Activated naive CD4-positive, alpha-beta T cell treated with anti-CD3 and anti-CD28 coated beads, Interleukin-2, amount 50 U/mL, for 72 hours (primary cell): Measurements from ENCODE around the gene NPPB. TPM values are rescaled to one million over a fixed set of nuclear protein-coding genes. Genes with fewer than 3 reads are reported as not detected.

ENCODE experiments used
- ATAC-seq, 2 donors: fragments of 150-1000 bp; cut with Tn5 transposase; 2 replicates each; pipeline ENCODE4 v1.10.0; 2021; ENCODE audit warnings: mild to moderate bottlenecking in 2 of 2, moderate library complexity in 2 of 2
- DNase-seq, 2 donors: peaks; one replicate each; pipeline ENCODE4 v3.0.0; 2021 to 2022; ENCODE audit warnings: low spot score in 2 of 2
- H3K27ac Mint-ChIP-seq, 2 donors: one replicate each; pipeline ENCODE4 v1.8.0; 2022; ENCODE audit warnings: mild to moderate bottlenecking in 2 of 2, mixed read lengths in 2 of 2
- H3K36me3 Mint-ChIP-seq, 2 donors: one replicate each; pipeline ENCODE4 v1.8.0; 2022; ENCODE audit warnings: mixed read lengths in 2 of 2
- H3K9me3 Mint-ChIP-seq, 2 donors: one replicate each; pipeline ENCODE4 v1.8.0; 2022; ENCODE audit warnings: mixed read lengths in 2 of 2
- total RNA-seq, 2 donors: library from RNA; stranded (reverse); gene quantifications; one replicate each; pipeline ENCODE4 v1.2.3, GENCODE V29; 2022

Gene NPPB
- total RNA-seq, 2 donors from 2014 or later, result not detected

DNA sequence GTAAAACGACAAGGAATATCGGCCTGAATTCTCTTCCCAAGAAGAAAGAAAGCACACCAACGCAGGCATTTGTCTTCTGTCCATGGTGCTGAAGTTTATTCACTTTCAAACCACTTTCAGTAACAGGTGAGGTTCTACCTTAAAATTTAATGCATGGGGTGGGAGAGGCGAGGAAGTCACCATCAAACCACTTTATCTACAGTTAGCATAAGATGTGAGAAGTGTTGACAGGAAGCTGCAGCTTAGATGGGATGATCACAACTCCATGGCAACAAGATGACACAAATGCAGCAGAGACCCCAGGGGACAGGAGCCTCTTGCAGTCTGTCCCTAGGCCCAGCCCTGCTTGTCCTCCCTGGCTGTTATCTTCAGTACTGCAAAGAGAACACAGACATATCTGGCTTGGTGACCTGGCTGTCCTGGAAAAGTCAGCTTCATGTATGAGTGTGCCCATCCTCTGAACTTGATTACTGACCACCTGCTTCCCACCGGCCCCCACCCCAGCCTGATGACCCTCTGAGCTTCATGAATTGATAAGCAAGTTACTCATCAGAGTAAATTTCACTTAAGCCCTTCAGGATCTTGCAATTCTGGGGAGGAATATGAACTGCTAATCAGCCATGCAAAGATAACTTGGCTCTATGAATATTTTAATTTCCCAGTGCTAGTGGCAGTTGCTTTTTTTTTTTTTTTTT is 13.0 kb downstream of the NPPB start:
- H3K27ac Mint-ChIP-seq, result no peak overlapping the region
- DNase-seq (no peak), ATAC-seq (no peak)
- no peaks in the 10 kb centered on the region for H3K9me3 Mint-ChIP-seq
- H3K36me3 Mint-ChIP-seq, result no peaks in the 10 kb centered on the region

GRCh38 chr1:11842154-11843041 is 16.3 kb downstream of the NPPB start:
- Mint-ChIP-seq H3K36me3 (peaks cover 4 to 5% of the 10 kb centered on the region in 2 donors), H3K27ac (no peak overlapping the region), H3K9me3 (no peaks in the 10 kb centered on the region)
- no peak for DNase-seq
- no peak for ATAC-seq

DNA sequence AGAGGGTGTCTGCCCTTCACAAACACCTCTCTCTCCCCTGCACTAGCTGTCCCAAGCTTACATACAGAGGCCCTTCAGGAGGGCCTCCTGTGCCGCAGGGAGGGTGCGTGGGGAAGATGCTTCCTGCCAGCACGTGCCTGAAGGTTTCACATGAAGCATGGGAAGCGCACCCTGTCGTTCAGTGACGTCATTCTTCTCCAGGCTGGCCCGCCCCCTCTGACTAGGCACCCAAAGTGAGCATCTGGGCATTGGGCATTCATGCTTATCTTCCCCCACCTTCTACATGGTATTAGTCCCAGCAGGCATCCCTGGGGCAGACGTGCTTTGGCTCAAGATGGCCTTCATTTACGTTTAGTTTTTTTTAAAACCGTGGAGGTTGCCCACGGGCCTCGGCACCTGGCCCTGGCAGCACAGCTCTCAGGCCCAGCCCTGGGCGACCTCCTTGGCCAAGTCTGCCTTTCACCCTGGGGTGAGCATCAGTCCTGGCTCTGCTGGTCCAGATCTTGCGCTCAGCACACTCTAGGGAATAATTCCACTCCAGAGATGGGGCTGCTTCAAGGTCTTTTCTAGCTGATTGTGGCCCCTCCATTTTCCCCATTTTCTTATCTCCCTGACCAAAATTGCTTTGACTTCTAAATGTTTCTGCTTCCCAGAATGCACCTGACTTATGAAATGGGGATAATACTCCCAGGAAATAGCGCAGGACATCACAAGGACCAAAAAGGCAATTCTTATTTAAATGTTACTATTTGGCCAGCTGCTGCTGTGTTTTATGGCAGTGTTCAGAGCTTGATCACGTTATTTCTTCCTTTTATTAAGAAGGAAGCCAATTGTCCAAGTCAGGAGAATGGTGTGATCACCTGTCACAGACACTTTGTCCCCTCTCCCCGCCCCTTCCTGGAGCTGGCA is 17.2 kb downstream of the NPPB start:
- Mint-ChIP-seq H3K36me3 (peaks cover 4 to 5% of the 10 kb centered on the region in 2 donors), H3K9me3 (no peaks in the 10 kb centered on the region), H3K27ac (no peak overlapping the region)
- ATAC-seq (no peak), DNase-seq (no peak)

- no peak overlapping the region for H3K27ac Mint-ChIP-seq
These were observed 18.7 kb downstream of the NPPB start for GRCh38 chr1:11839727-11840705.

DNA sequence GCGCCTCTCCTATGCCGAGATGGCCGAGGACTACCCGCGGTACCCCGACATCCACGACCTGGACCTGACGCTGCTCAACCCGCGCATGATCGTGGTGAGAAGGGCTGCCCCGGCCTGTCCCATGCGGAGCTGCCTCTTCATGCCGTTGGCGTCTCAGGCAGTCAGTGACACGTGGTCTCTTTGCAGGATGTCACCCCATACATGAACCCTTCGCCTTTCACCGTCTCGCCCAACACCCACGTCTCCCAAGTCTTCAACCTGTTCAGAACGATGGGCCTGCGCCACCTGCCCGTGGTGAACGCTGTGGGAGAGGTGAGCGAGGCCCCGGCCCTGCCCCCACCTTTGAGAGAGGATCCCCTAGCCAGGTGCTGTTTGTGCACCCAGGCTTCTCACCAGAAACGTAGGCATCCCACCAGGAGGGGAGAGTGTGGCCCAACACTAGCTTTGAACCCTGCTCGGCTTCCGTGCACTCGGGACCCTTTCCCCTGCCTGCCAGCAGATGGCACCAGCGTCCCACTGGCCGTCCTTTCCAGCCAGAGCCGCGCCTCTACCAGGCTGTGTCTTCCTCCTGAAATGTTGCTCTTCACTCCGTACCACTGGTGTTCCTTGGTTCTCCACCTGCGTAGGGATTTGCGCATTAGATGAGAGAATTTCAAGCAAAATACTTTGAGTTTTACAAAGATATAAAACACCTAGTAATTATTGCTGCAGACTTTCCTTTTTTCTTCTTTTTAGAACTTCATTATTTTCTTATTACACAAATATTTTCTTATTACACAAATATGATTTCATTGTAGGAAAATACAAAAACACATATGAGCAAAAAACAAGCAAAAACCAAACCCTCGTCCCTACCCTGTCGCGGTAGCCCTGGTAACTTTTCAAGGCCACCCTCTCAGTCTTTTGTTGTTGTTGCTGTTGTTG is 20.1 kb downstream of the NPPB start:
- peak; percentile 65 to 77 for DNase-seq
- no peak overlapping the region for H3K27ac Mint-ChIP-seq
- peak; percentile 89 to 91 for ATAC-seq
- peaks cover 5 to 9% of the 10 kb centered on the region in 2 donors for H3K36me3 Mint-ChIP-seq
- H3K9me3 Mint-ChIP-seq, result no peaks in the 10 kb centered on the region

More at GRCh38 chr1:11839727-11840705, 18.7 kb downstream of the NPPB start:
- no peaks in the 10 kb centered on the region for H3K9me3 Mint-ChIP-seq
- peaks cover 4 to 5% of the 10 kb centered on the region in 2 donors for H3K36me3 Mint-ChIP-seq
- DNase-seq (no peak), ATAC-seq (no peak)

- Mint-ChIP-seq H3K9me3 (no peaks in the 10 kb centered on the region), H3K36me3 (peaks cover 5 to 9% of the 10 kb centered on the region in 2 donors), H3K27ac (no peak overlapping the region)
- peak in 1 of 2 donors; percentile 5 for ATAC-seq
- DNase-seq, result no peak
These were observed 20.9 kb downstream of the NPPB start for GRCh38 chr1:11837767-11838348.

DNA sequence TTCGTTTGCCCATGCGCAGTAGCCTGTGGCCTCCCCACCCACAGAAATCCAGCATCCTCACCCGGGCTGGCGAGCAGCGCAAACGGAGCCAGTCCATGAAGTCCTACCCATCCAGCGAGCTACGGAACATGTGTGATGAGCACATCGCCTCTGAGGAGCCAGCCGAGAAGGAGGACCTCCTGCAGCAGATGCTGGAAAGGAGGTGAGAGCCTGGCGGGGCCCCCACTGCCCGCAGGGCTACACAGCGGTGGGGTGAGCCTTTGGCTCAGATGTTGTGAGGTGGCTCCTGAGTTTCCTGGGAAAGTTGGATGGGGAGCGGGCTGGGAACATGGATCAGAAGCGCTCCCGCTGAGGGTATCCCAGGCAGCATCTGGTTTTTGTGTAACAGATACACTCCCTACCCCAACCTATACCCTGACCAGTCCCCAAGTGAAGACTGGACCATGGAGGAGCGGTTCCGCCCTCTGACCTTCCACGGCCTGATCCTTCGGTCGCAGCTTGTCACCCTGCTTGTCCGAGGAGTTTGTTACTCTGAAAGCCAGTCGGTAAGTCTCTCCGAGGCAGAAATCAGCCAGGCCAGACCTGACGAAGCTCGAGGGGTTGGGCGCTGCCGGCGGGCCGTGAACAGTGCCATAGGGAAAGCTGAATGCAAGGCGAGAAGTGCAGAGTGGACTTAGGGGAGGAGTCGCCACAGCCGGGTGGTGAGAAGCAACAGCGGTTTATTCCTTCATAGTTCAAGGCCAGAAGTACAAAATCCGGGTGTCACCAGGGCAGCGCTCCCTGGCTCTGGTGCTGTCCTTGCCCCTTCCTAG is 21.6 kb downstream of the NPPB start:
- ATAC-seq (no peak), DNase-seq (no peak)
- H3K27ac Mint-ChIP-seq, result no peak overlapping the region
- no peaks in the 10 kb centered on the region for H3K9me3 Mint-ChIP-seq
- H3K36me3 Mint-ChIP-seq, result peaks cover 5 to 9% of the 10 kb centered on the region in 2 donors

- Mint-ChIP-seq H3K9me3 (no peaks in the 10 kb centered on the region), H3K36me3 (peaks cover 5 to 9% of the 10 kb centered on the region in 2 donors), H3K27ac (no peak overlapping the region)
- DNase-seq (no peak), ATAC-seq (no peak)
These were observed 23.1 kb downstream of the NPPB start for GRCh38 chr1:11835441-11836225.

DNA sequence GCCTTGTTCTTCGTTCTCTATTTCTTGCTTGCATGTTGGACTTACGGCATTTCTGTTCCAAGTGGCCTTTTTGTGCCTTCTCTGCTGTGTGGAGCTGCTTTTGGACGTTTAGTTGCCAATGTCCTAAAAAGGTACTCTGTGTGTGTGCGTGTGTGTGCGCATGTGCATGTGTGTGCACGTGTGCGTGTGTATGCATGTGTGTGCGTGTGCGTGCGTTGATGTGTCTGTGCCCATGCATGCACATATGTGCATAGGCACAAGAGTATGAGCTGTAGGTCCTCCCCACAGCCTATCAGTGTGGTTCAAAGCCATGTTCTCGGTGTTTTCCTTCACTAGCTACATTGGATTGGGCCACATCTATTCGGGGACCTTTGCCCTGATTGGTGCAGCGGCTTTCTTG is 24.8 kb downstream of the NPPB start:
- ATAC-seq, result no peak
- Mint-ChIP-seq H3K9me3 (no peaks in the 10 kb centered on the region), H3K36me3 (peaks cover 5 to 9% of the 10 kb centered on the region in 2 donors), H3K27ac (no peak overlapping the region)
- no peak for DNase-seq

- no peak overlapping the region for H3K27ac Mint-ChIP-seq
- DNase-seq (no peak), ATAC-seq (no peak)
- peaks cover 2 to 9% of the 10 kb centered on the region in 2 donors for H3K36me3 Mint-ChIP-seq
- no peaks in the 10 kb centered on the region for H3K9me3 Mint-ChIP-seq
These were observed 25.2 kb downstream of the NPPB start for GRCh38 chr1:11833497-11833896.

DNA sequence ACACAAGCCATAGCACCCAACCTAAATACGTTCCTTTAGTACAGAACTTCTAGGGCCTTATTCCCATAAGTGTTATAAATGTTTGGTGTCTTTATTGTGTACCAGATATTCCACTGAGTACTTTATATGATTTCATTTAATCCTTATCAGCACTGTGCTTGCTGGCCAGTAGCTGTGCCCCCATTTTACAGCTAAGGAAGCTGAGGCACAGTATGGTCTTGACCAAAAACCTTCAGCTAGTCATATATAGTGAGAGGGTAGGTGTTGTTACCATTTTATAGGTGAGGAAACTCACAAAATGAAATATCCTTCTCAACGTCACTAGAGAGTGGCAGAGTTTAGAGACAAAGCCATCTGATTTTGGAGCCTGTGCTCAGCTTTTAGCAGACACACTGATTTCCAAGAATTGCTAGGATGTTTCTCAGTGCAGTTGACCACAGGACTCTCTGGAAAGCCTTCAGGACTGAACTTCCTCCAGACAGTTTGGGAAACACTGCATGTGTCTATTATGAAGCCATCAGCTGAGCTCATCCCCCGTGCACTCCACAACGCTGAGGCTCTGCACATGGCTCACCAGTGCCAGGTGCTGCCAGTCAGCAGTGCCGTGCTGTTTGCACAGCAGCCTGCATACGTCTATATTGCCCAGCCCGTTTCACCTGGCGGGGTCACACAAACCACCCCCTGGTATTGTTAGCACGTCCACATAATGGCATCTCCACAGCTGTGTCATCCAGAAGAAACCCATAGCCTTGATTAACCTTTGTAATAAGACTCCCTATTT is 26.6 kb downstream of the NPPB start:
- DNase-seq (no peak), ATAC-seq (no peak)
- H3K9me3 Mint-ChIP-seq, result no peaks in the 10 kb centered on the region
- peaks cover 0 to 11% of the 10 kb centered on the region in 2 donors for H3K36me3 Mint-ChIP-seq
- no peak overlapping the region for H3K27ac Mint-ChIP-seq

DNA sequence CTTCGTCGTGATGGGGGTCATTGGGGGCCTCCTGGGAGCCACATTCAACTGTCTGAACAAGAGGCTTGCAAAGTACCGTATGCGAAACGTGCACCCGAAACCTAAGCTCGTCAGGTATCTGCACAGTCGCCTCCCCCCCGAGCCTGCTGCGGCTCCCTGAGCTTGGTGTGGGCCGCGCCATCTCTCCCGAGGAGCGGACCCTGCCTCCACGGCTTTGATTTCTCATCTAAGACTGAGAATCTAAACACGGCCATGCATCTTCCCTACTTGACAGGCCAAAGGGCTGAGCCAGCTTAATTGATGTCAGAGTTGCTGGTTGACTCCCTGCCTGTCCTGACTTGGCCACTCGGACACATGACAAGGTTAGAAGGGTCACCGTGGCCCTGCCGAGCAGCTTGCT is 30.2 kb downstream of the NPPB start:
- no peaks in the 10 kb centered on the region for H3K9me3 Mint-ChIP-seq
- peaks cover 0 to 6% of the 10 kb centered on the region in 2 donors for H3K36me3 Mint-ChIP-seq
- H3K27ac Mint-ChIP-seq, result no peak overlapping the region
- no peak for ATAC-seq
- DNase-seq, result no peak
